ENCODE measurements around the gene SPNS3. TPM values are rescaled to one million over a fixed set of nuclear protein-coding genes. Genes with fewer than 3 reads are reported as not detected.

Gene SPNS3
- total RNA-seq, 1 experiment from 2014 or later, result 0.37 TPM

- no peak overlapping the region for H3K4me2 ChIP-seq (ENCODE audit: low read length)
- no peaks in the 10 kb centered on the region for H3K9me3 ChIP-seq (ENCODE audit: control insufficient read depth in 1 of 2, insufficient read depth in 1 of 2, low read depth in 1 of 2, low read length in 2 of 2)
- no peak for TF ChIP-seq SIN3A (IDR thresholded peaks at IDR 0.05; ENCODE audit: low read depth)
- TF ChIP-seq YY1 (IDR thresholded peaks at IDR 0.05; ENCODE audit: extremely low read depth, insufficient replicate concordance, low read depth, low read length), result no peak
- no peak for TF ChIP-seq CEBPB (IDR thresholded peaks at IDR 0.05; ENCODE audit: low read depth)
- TF ChIP-seq TCF7L2 (IDR thresholded peaks at IDR 0.05; ENCODE audit: borderline replicate concordance, extremely low read depth, insufficient read depth, insufficient read length), result no peak
- no peak for TF ChIP-seq EZH2phosphoT487 (IDR thresholded peaks at IDR 0.05; ENCODE audit: borderline replicate concordance)
- no peak for TF ChIP-seq EGR1 (IDR thresholded peaks at IDR 0.05; ENCODE audit: low read depth)
- TF ChIP-seq MAX (IDR thresholded peaks at IDR 0.05), result no peak
- TF ChIP-seq ZBTB33 (IDR thresholded peaks at IDR 0.05; ENCODE audit: extremely low read depth, insufficient replicate concordance, low read length), result no peak
- no peak for TF ChIP-seq POLR2AphosphoS5 (IDR thresholded peaks at IDR 0.05; ENCODE audit: low read depth, low read length)
- TF ChIP-seq ELF1 (IDR thresholded peaks at IDR 0.05; ENCODE audit: borderline replicate concordance, low read depth), result no peak
- TF ChIP-seq CTCF (IDR thresholded peaks at IDR 0.05 in 2 of 3, conservative IDR thresholded peaks at IDR 0.05 in 1 of 3; ENCODE audit: borderline replicate concordance in 1 of 3, insufficient read depth in 1 of 3, low read depth in 2 of 3, low read length in 2 of 3), result no peak
- no peak for TF ChIP-seq SP1 (IDR thresholded peaks at IDR 0.05; ENCODE audit: low read depth)
- TF ChIP-seq ZNF274 (IDR thresholded peaks at IDR 0.05; ENCODE audit: low read depth, low read length), result no peak
- no peak for TF ChIP-seq EZH2 (IDR thresholded peaks at IDR 0.05)
- TF ChIP-seq RAD21 (IDR thresholded peaks at IDR 0.05; ENCODE audit: low read depth), result no peak
- TF ChIP-seq ZFX (IDR thresholded peaks at IDR 0.05), result no peak
- no TSS peak for BruUV-seq (replicated peaks)
- no peak overlapping the region for H2AFZ ChIP-seq (ENCODE audit: low read depth, low read length, poor library complexity, severe bottlenecking)
- RAD21 ChIA-PET (ENCODE audit: low non-redundant PET in 1 of 2, low total read pairs in 2 of 2, uncharacterized antibody in 2 of 2, unreplicated experiment in 2 of 2), result no interaction called here
- H3K4me1 ChIP-seq (ENCODE audit: control insufficient read depth in 1 of 2, insufficient read depth in 2 of 2, low read length in 2 of 2), result peaks cover 0 to 14% of the 10 kb centered on the region in 2 experiments; a peak in 2 of 4 replicates
- H3K79me2 ChIP-seq (ENCODE audit: insufficient read depth, low read length), result no peaks in the 10 kb centered on the region
- no peak overlapping the region for H3K4me3 ChIP-seq (replicated peaks in 1 of 2; ENCODE audit: low read depth in 1 of 2, low read length in 2 of 2)
- H3K9ac ChIP-seq (ENCODE audit: low read length), result no peak overlapping the region
- intact Hi-C loops (cut with micrococcal nuclease), result no loop called here
- H3K27me3 ChIP-seq (ENCODE audit: insufficient read depth, low read length), result no peaks in the 10 kb centered on the region
- CTCF ChIA-PET, result no interaction called here
- H3K27ac ChIP-seq (ENCODE audit: low read depth, low read length), result no peak overlapping the region
- no peaks in the 10 kb centered on the region for H4K20me1 ChIP-seq (ENCODE audit: insufficient read depth)
- no peaks in the 10 kb centered on the region for H3K36me3 ChIP-seq (ENCODE audit: control insufficient read depth in 1 of 2, insufficient read depth in 2 of 2, low read length in 2 of 2)
- ATAC-seq (no peak), DNase-seq (ENCODE audit: low read depth, low spot score) (no peak)
- POLR2A ChIA-PET, result no interaction called here
- no peaks in the 10 kb centered on the region for H3K9me2 ChIP-seq (ENCODE audit: insufficient read depth)
These were observed 73.8 kb downstream of the SPNS3 start for GRCh38 chr17:4507361-4508111.

Data from HCT116 (cell line).